Heart left ventricle (tissue), 13 donors: ENCODE results near the gene ENDOD1.

ENCODE experiments used
- CTCF ChIP-seq, 12 donors: fragments of 200-600 bp; sonication (generic) in 4 of 12; IDR thresholded peaks; one replicate each; pipeline versions ENCODE4 v1.5.0 to v1.8.0; 2018 to 2022; ENCODE audit warnings: antibody characterized with exemption in 12 of 12, mild to moderate bottlenecking in 5 of 12
- POLR2A ChIP-seq, 2 donors: fragments of 450-650 bp; IDR thresholded peaks; one replicate each; pipeline ENCODE4 v1.6.1; 2017; ENCODE audit warnings: antibody characterized with exemption in 2 of 2, mild to moderate bottlenecking in 2 of 2, moderate library complexity in 2 of 2
- donor health status: ischemic (EF 13 %, LVEDD 7.1; RV severe dilation, severe dysfunction).
- donor health status: DM: no; HTN: yes; CAD: no.
- donor health status: DM: no; HTN: no; CAD: no.
- donor health status: ischemic (EF 25% LVEDD 6.9; RV normal size, moderate dysfunction).
- donor health status: ischemic (EF 25% LVEDD 5.7; RV mildly dilated, moderate dysfunction).
- donor health status: ischemic (EF 35%, LVEDD 5.7; RV mildly dilated, moderate dysfunction).
- donor health status: nonischemic (EF 11% LVEDD 7.7; RV severe dilation, severe dysfunction).
- donor health status: DM: yes; HTN: yes; CAD: no.
- donor health status: PGD.
- donor health status: ischemic (EF 29% LVEDD 5.4; RV normal size, mild dysfunction).
- donor health status: nonischemic (EF 23%, LVEDD 6.1; RV moderate dilation, normal function).

- TF ChIP-seq POLR2A (IDR thresholded peaks at IDR 0.05) (no peak), CTCF (IDR thresholded peaks at IDR 0.05) (no peak)
Measured at GRCh38 chr11:95161248-95161647, 71.6 kb downstream of the ENDOD1 start.
